NCI-H526 (cell line): ENCODE data around the gene SMIM11.
"Not testable (repeated sequence)": the region's sequence is repeated elsewhere in the genome, so short reads cannot be mapped to it uniquely, and the experiment has no call there.

Source experiments
- DNase-seq, 2 experiments: peaks; one replicate each; lab custom pipeline; 2025; lab: John Stamatoyannopoulos, UW

SMIM11 gene

GRCh38 chr21:34423805-34424204 lies 48.5 kb downstream of the SMIM11 start, which contains the start of gene SMIM34:
Gene SMIM34, minus strand, starts transcription at chr21:34423951. Its CDS starts 112 bp downstream, at chr21:34423839.
- not testable (repeated sequence) for DNase-seq

GRCh38 chr21:34427339-34427738 lies 52.0 kb downstream of the SMIM11 start:
- DNase-seq = not testable (repeated sequence)

- DNase-seq = not testable (repeated sequence)
Observed at GRCh38 chr21:34428441-34428840, 53.1 kb downstream of the SMIM11 start.

GRCh38 chr21:34429710-34430109 lies 54.4 kb downstream of the SMIM11 start:
- DNase-seq = not testable (repeated sequence)
